Measurements from ENCODE around the gene CSMD2. TPM values are rescaled to one million over a fixed set of nuclear protein-coding genes. Genes with fewer than 3 reads are reported as not detected.
A peak's percentile ranks its signal among the peaks of the same experiment; 100 is the strongest.

The CSMD2 gene
- total and polyA plus RNA-seq, 7 experiments from 2014 or later, result 0.02 TPM; not detected in 6

GRCh38 chr1:33973799-33974545 lies 191.1 kb downstream of the CSMD2 start:
- no peak overlapping the region for H3K4me3 Mint-ChIP-seq
- POLR2A ChIA-PET, result no interaction called here
- DNase-seq, result no peak
- Histone ChIP-seq H3K9me3 (ENCODE audit: control insufficient read depth in 2 of 3, low read length in 3 of 3) (no peaks in the 10 kb centered on the region), H3K27ac (ENCODE audit: low read depth, low read length) (no peak overlapping the region), H3K4me3 (ENCODE audit: low read length) (no peak overlapping the region), H3K36me3 (ENCODE audit: control insufficient read depth in 2 of 3, insufficient read depth in 3 of 3, low read length in 3 of 3) (no peaks in the 10 kb centered on the region), H3K27me3 (ENCODE audit: control insufficient read depth in 2 of 2, insufficient read depth in 2 of 2, low read length in 2 of 2) (no peaks in the 10 kb centered on the region), H3K4me1 (ENCODE audit: control insufficient read depth in 2 of 2, insufficient read depth in 2 of 2, low read length in 2 of 2) (no peaks in the 10 kb centered on the region)
- CTCF ChIA-PET, result no interaction called here
- peaks cover 0 to 2% (median 0%) of the 10 kb centered on the region in 11 donors for H3K9me3 Mint-ChIP-seq
- ATAC-seq, result no peak
- H3K27ac Mint-ChIP-seq, result no peak overlapping the region
- intact Hi-C loops (cut with micrococcal nuclease), result no loop called here
- H3K27me3 Mint-ChIP-seq, result peaks cover 0 to 22% (median 18%) of the 10 kb centered on the region in 5 donors
- no peaks in the 10 kb centered on the region for H3K36me3 Mint-ChIP-seq
- H3K4me1 Mint-ChIP-seq, result no peaks in the 10 kb centered on the region

- Histone ChIP-seq H3K4me3 (ENCODE audit: low read length) (no peak overlapping the region), H3K36me3 (ENCODE audit: control insufficient read depth in 2 of 3, insufficient read depth in 3 of 3, low read length in 3 of 3) (no peaks in the 10 kb centered on the region), H3K27me3 (ENCODE audit: control insufficient read depth in 2 of 2, insufficient read depth in 2 of 2, low read length in 2 of 2) (no peaks in the 10 kb centered on the region), H3K27ac (ENCODE audit: low read depth, low read length) (no peak overlapping the region), H3K9me3 (ENCODE audit: control insufficient read depth in 2 of 3, low read length in 3 of 3) (no peaks in the 10 kb centered on the region), H3K4me1 (ENCODE audit: control insufficient read depth in 2 of 2, insufficient read depth in 2 of 2, low read length in 2 of 2) (no peaks in the 10 kb centered on the region)
- Mint-ChIP-seq H3K4me3 (no peak overlapping the region), H3K9me3 (peaks cover 0 to 2% (median 0%) of the 10 kb centered on the region in 11 donors), H3K36me3 (no peaks in the 10 kb centered on the region), H3K27ac (no peak overlapping the region), H3K27me3 (peaks cover 0 to 19% (median 12%) of the 10 kb centered on the region in 5 donors), H3K4me1 (no peaks in the 10 kb centered on the region)
- intact Hi-C loops (cut with micrococcal nuclease), result no loop called here
- ChIA-PET CTCF (no interaction called here), POLR2A (no interaction called here)
- DNase-seq (no peak), ATAC-seq (no peak)
Measured at GRCh38 chr1:33972676-33973395, 192.2 kb downstream of the CSMD2 start.

- H3K9me3 Mint-ChIP-seq, result peaks cover 0 to 2% (median 0%) of the 10 kb centered on the region in 11 donors
- H3K4me3 ChIP-seq (ENCODE audit: low read length), result no peak overlapping the region
- intact Hi-C loops (cut with micrococcal nuclease), result no loop called here
- H3K27me3 ChIP-seq (ENCODE audit: control insufficient read depth in 2 of 2, insufficient read depth in 2 of 2, low read length in 2 of 2), result no peaks in the 10 kb centered on the region
- no peaks in the 10 kb centered on the region for H3K36me3 Mint-ChIP-seq
- H3K27ac ChIP-seq (ENCODE audit: low read depth, low read length), result no peak overlapping the region
- H3K4me1 ChIP-seq (ENCODE audit: control insufficient read depth in 2 of 2, insufficient read depth in 2 of 2, low read length in 2 of 2), result no peaks in the 10 kb centered on the region
- no peak overlapping the region for H3K4me3 Mint-ChIP-seq
- no peaks in the 10 kb centered on the region for H3K9me3 ChIP-seq (ENCODE audit: control insufficient read depth in 2 of 3, low read length in 3 of 3)
- ATAC-seq, result no peak
- DNase-seq, result no peak
- ChIA-PET POLR2A (no interaction called here), CTCF (no interaction called here)
- peak overlapping the region in 1 of 9 donors; percentile 53 for H3K27ac Mint-ChIP-seq
- H3K27me3 Mint-ChIP-seq, result peaks cover 0 to 20% (median 12%) of the 10 kb centered on the region in 5 donors
- no peaks in the 10 kb centered on the region for H3K36me3 ChIP-seq (ENCODE audit: control insufficient read depth in 2 of 3, insufficient read depth in 3 of 3, low read length in 3 of 3)
- peaks cover 0 to 3% (median 0%) of the 10 kb centered on the region in 7 donors for H3K4me1 Mint-ChIP-seq
Measured at GRCh38 chr1:33971913-33972312, 193.1 kb downstream of the CSMD2 start.

GRCh38 chr1:33971018-33971710 lies 193.9 kb downstream of the CSMD2 start:
- DNase-seq, result no peak
- H3K9me3 ChIP-seq (ENCODE audit: control insufficient read depth in 2 of 3, low read length in 3 of 3), result no peaks in the 10 kb centered on the region
- Mint-ChIP-seq H3K4me3 (no peak overlapping the region), H3K27me3 (peaks cover 0 to 20% (median 9%) of the 10 kb centered on the region in 5 donors), H3K27ac (no peak overlapping the region), H3K9me3 (peaks cover 0 to 2% (median 0%) of the 10 kb centered on the region in 11 donors), H3K4me1 (peaks cover 0 to 3% (median 0%) of the 10 kb centered on the region in 7 donors), H3K36me3 (no peaks in the 10 kb centered on the region)
- ChIA-PET CTCF (no interaction called here), POLR2A (no interaction called here)
- no peaks in the 10 kb centered on the region for H3K36me3 ChIP-seq (ENCODE audit: control insufficient read depth in 2 of 3, insufficient read depth in 3 of 3, low read length in 3 of 3)
- no peak for ATAC-seq
- intact Hi-C loops (cut with micrococcal nuclease), result no loop called here
- H3K4me1 ChIP-seq (ENCODE audit: control insufficient read depth in 2 of 2, insufficient read depth in 2 of 2, low read length in 2 of 2), result no peaks in the 10 kb centered on the region
- H3K27ac ChIP-seq (ENCODE audit: low read depth, low read length), result no peak overlapping the region
- no peak overlapping the region for H3K4me3 ChIP-seq (ENCODE audit: low read length)
- H3K27me3 ChIP-seq (ENCODE audit: control insufficient read depth in 2 of 2, insufficient read depth in 2 of 2, low read length in 2 of 2), result no peaks in the 10 kb centered on the region

GRCh38 chr1:33970148-33970825 lies 194.7 kb downstream of the CSMD2 start:
- Histone ChIP-seq H3K9me3 (ENCODE audit: control insufficient read depth in 2 of 3, low read length in 3 of 3) (no peaks in the 10 kb centered on the region), H3K27ac (ENCODE audit: low read depth, low read length) (no peak overlapping the region), H3K4me1 (ENCODE audit: control insufficient read depth in 2 of 2, insufficient read depth in 2 of 2, low read length in 2 of 2) (no peaks in the 10 kb centered on the region), H3K27me3 (ENCODE audit: control insufficient read depth in 2 of 2, insufficient read depth in 2 of 2, low read length in 2 of 2) (no peaks in the 10 kb centered on the region), H3K36me3 (ENCODE audit: control insufficient read depth in 2 of 3, insufficient read depth in 3 of 3, low read length in 3 of 3) (no peaks in the 10 kb centered on the region), H3K4me3 (ENCODE audit: low read length) (no peak overlapping the region)
- ATAC-seq (no peak), DNase-seq (no peak)
- intact Hi-C loops (cut with micrococcal nuclease), result no loop called here
- Mint-ChIP-seq H3K4me3 (no peak overlapping the region), H3K27me3 (peaks cover 0 to 26% (median 9%) of the 10 kb centered on the region in 5 donors), H3K9me3 (peaks cover 0 to 2% (median 0%) of the 10 kb centered on the region in 11 donors), H3K36me3 (no peaks in the 10 kb centered on the region), H3K27ac (no peak overlapping the region), H3K4me1 (peaks cover 0 to 3% (median 0%) of the 10 kb centered on the region in 7 donors)
- CTCF ChIA-PET, result no interaction called here
- POLR2A ChIA-PET, result no interaction called here

GRCh38 chr1:33966346-33967141 lies 198.5 kb downstream of the CSMD2 start:
- ChIA-PET POLR2A (no interaction called here), CTCF (no interaction called here)
- H3K9me3 ChIP-seq (ENCODE audit: control insufficient read depth in 2 of 3, low read length in 3 of 3), result no peaks in the 10 kb centered on the region
- DNase-seq, result no peak
- no peak overlapping the region for H3K27ac ChIP-seq (ENCODE audit: low read depth, low read length)
- H3K27me3 ChIP-seq (ENCODE audit: control insufficient read depth in 2 of 2, insufficient read depth in 2 of 2, low read length in 2 of 2), result no peaks in the 10 kb centered on the region
- intact Hi-C loops (cut with micrococcal nuclease), result no loop called here
- H3K4me1 ChIP-seq (ENCODE audit: control insufficient read depth in 2 of 2, insufficient read depth in 2 of 2, low read length in 2 of 2), result no peaks in the 10 kb centered on the region
- no peaks in the 10 kb centered on the region for H3K36me3 ChIP-seq (ENCODE audit: control insufficient read depth in 2 of 3, insufficient read depth in 3 of 3, low read length in 3 of 3)
- ATAC-seq, result no peak
- no peak overlapping the region for H3K4me3 Mint-ChIP-seq
- H3K27me3 Mint-ChIP-seq, result peaks cover 0 to 29% (median 21%) of the 10 kb centered on the region in 5 donors
- no peak overlapping the region for H3K27ac Mint-ChIP-seq
- no peak overlapping the region for H3K4me3 ChIP-seq (ENCODE audit: low read length)
- peaks cover 0 to 2% (median 0%) of the 10 kb centered on the region in 11 donors for H3K9me3 Mint-ChIP-seq
- H3K4me1 Mint-ChIP-seq, result peaks cover 0 to 3% (median 0%) of the 10 kb centered on the region in 7 donors
- H3K36me3 Mint-ChIP-seq, result no peaks in the 10 kb centered on the region
